ENCODE data around the gene CROCC2.

CROCC2 gene

GRCh38 chr2:240873805-240874714 is 32.1 kb upstream of the CROCC2 start:
- no peaks in the 10 kb centered on the region for H3K79me2 ChIP-seq (ENCODE audit: control insufficient read depth, low read length)
- no peaks in the 10 kb centered on the region for H3K36me3 ChIP-seq (ENCODE audit: control insufficient read depth, low read length)
- no peak overlapping the region for H3K4me3 ChIP-seq (ENCODE audit: low read length)
- H3K4me1 ChIP-seq (ENCODE audit: control insufficient read depth, low read length) = no peaks in the 10 kb centered on the region
- H3K4me2 ChIP-seq (ENCODE audit: low read length) = no peak overlapping the region
- H4K20me1 ChIP-seq (ENCODE audit: control insufficient read depth, insufficient read depth, low read depth, low read length) = no peaks in the 10 kb centered on the region
- no peaks in the 10 kb centered on the region for H3K9me3 ChIP-seq (ENCODE audit: control insufficient read depth, insufficient read depth, low read length)
- no peaks in the 10 kb centered on the region for H3K9me2 ChIP-seq (replicated peaks; ENCODE audit: control insufficient read depth, low read length)
- TF ChIP-seq EZH2phosphoT487 (IDR thresholded peaks at IDR 0.05; ENCODE audit: borderline replicate concordance, low read length) (no peak), CTCF (IDR thresholded peaks at IDR 0.05; ENCODE audit: low read depth, low read length, poor library complexity, severe bottlenecking) (no peak)
- H3K27me3 ChIP-seq (ENCODE audit: control insufficient read depth, low read length) = no peaks in the 10 kb centered on the region
- no peak overlapping the region for H3K27ac ChIP-seq (ENCODE audit: low read depth, low read length)
- no peaks in the 10 kb centered on the region for H3F3A ChIP-seq (ENCODE audit: control insufficient read depth, insufficient read depth)

GRCh38 chr2:240874715-240875227 is 31.4 kb upstream of the CROCC2 start:
- Histone ChIP-seq H3K4me1 (ENCODE audit: control insufficient read depth, low read length) (no peaks in the 10 kb centered on the region), H3K36me3 (ENCODE audit: control insufficient read depth, low read length) (no peaks in the 10 kb centered on the region), H3F3A (ENCODE audit: control insufficient read depth, insufficient read depth) (no peaks in the 10 kb centered on the region), H3K4me3 (ENCODE audit: low read length) (no peak overlapping the region), H4K20me1 (ENCODE audit: control insufficient read depth, insufficient read depth, low read depth, low read length) (no peaks in the 10 kb centered on the region), H3K9me3 (ENCODE audit: control insufficient read depth, insufficient read depth, low read length) (no peaks in the 10 kb centered on the region), H3K27ac (ENCODE audit: low read depth, low read length) (no peak overlapping the region), H3K9me2 (replicated peaks; ENCODE audit: control insufficient read depth, low read length) (no peaks in the 10 kb centered on the region), H3K27me3 (ENCODE audit: control insufficient read depth, low read length) (no peaks in the 10 kb centered on the region), H3K4me2 (ENCODE audit: low read length) (no peak overlapping the region), H3K79me2 (ENCODE audit: control insufficient read depth, low read length) (no peaks in the 10 kb centered on the region)
- TF ChIP-seq EZH2phosphoT487 (IDR thresholded peaks at IDR 0.05; ENCODE audit: borderline replicate concordance, low read length) (no peak), CTCF (IDR thresholded peaks at IDR 0.05; ENCODE audit: low read depth, low read length, poor library complexity, severe bottlenecking) (no peak)

- H3F3A ChIP-seq (ENCODE audit: control insufficient read depth, insufficient read depth) = no peaks in the 10 kb centered on the region
- no peaks in the 10 kb centered on the region for H3K9me2 ChIP-seq (replicated peaks; ENCODE audit: control insufficient read depth, low read length)
- H3K27me3 ChIP-seq (ENCODE audit: control insufficient read depth, low read length) = no peaks in the 10 kb centered on the region
- no peak overlapping the region for H3K27ac ChIP-seq (ENCODE audit: low read depth, low read length)
- no peaks in the 10 kb centered on the region for H3K36me3 ChIP-seq (ENCODE audit: control insufficient read depth, low read length)
- no peaks in the 10 kb centered on the region for H3K79me2 ChIP-seq (ENCODE audit: control insufficient read depth, low read length)
- H3K4me1 ChIP-seq (ENCODE audit: control insufficient read depth, low read length) = no peaks in the 10 kb centered on the region
- TF ChIP-seq CTCF (IDR thresholded peaks at IDR 0.05; ENCODE audit: low read depth, low read length, poor library complexity, severe bottlenecking) (no peak), EZH2phosphoT487 (IDR thresholded peaks at IDR 0.05; ENCODE audit: borderline replicate concordance, low read length) (no peak)
- H3K4me3 ChIP-seq (ENCODE audit: low read length) = no peak overlapping the region
- H3K9me3 ChIP-seq (ENCODE audit: control insufficient read depth, insufficient read depth, low read length) = no peaks in the 10 kb centered on the region
- no peaks in the 10 kb centered on the region for H4K20me1 ChIP-seq (ENCODE audit: control insufficient read depth, insufficient read depth, low read depth, low read length)
- H3K4me2 ChIP-seq (ENCODE audit: low read length) = no peak overlapping the region
Measured at GRCh38 chr2:240875228-240876034, 30.7 kb upstream of the CROCC2 start.
